ENCODE results near the gene TMEM79.

The TMEM79 gene

DNA sequence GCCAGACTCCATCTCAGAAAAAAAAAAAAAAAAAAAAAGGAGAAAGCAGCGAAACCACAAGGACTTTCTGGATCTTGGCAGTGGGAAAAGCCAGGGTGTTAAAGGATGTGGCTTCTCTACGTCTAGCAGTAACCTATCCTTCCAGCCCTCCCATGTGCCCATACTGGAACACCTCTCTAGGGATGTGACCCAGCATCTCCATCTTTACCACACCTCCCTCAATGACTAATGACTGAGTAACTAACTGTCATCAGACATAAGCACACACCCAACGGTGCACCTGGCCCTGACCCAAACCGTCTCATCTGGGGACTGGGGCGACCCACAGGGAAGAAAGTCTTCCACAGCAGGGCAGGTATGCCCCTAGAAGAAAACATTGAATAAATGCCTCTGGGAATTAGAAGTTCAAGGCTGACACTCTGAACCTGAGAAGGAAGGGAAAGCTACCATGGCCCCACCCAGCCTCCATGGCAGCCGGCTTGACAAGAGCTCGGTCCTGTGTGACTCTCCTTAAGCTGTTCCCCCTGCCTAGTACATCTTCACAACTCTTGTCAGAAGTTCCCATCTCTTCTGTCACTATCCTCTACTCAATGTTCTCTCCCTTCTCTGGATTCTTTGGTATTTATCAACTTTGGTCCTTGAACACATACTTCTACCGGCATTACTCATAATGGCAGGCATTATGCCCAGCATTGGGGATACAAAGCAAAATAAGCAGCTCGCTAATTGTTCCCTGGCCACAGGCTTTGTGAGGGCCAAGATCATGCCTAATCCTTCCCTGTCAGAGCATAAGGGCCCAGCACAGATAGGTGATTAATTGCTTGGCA lies 21.5 kb upstream of the TMEM79 start:
- DNase-seq (ENCODE audit: low read depth in 2 of 2, low spot score in 1 of 2), result no peak

GRCh38 chr1:156263288-156263655 lies 20.9 kb upstream of the TMEM79 start:
- no peak for DNase-seq (ENCODE audit: low read depth in 2 of 2, low spot score in 1 of 2)

DNA sequence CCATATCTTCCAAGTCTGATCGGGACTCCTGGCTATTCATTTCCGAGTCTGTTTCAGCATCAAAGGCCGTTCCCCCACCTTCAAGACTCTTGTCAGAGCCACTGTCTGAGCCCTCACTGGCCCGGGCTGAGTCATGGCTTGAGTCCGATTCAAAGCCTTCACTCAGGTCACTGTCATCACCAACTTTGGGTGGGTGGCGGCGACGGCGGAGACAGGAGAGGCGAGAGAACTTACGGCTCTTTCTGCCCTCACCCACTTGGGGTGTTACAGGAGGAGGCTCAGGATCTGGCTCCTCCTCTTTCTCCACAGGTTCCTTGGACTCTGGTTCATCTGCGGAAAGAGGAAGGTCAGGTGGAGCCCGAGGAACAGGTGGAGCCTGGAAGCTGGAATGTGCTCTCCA lies 18.1 kb upstream of the TMEM79 start:
- no peak for DNase-seq (ENCODE audit: low read depth in 2 of 2, low spot score in 1 of 2)

- no peak for DNase-seq (ENCODE audit: low read depth in 2 of 2, low spot score in 1 of 2)
These were observed 15.8 kb upstream of the TMEM79 start for GRCh38 chr1:156268336-156268735.

DNA sequence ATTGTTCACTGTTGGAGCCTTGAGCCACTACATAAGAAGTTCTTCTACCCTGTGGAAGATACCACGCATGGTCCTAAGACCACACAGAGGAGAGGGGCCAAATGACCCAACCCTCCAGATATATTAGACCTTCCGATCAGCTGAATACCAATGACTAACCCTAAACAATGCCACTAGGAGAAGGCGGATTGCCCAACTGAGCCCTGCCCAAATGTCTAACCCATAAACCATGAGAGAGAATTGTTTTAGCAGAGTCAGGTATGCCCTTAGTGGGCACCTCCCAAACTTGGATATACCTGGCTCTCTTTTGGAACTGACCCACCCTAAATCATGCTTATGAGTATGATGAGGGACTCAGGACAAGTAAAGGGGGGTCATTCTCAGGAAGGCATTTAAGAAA lies 13.8 kb upstream of the TMEM79 start:
- no peak for DNase-seq (ENCODE audit: low read depth in 2 of 2, low spot score in 1 of 2)

GRCh38 chr1:156276532-156276931 lies 7.6 kb upstream of the TMEM79 start:
- no peak for DNase-seq (ENCODE audit: low read depth in 2 of 2, low spot score in 1 of 2)

DNA sequence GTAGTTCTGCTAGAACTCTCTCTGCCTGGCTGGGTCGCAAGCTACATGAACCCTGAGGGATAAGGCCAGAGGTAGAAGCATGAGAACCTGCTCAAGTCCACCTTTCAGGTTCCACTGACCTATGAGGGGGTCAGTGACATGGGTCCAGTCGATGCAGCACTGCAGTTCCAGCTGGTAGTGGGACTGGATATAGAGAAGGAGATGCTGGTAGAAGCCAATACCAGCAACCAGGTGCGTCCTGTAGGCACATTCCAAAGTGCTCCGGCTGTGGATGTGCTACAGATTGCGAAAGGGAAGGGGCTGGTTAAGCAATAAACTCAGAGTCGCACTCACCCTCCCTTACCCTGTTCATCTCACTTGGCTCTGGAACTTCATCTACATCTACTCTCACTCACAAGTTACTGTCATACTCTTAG lies 7.2 kb upstream of the TMEM79 start:
- DNase-seq (ENCODE audit: low read depth in 2 of 2, low spot score in 1 of 2), result no peak

- DNase-seq (ENCODE audit: low read depth in 2 of 2, low spot score in 1 of 2), result no peak
These were observed 4.3 kb upstream of the TMEM79 start for GRCh38 chr1:156279837-156280236.

- no peak for DNase-seq (ENCODE audit: low read depth in 2 of 2, low spot score in 1 of 2)
These were observed 2.8 kb upstream of the TMEM79 start for GRCh38 chr1:156281281-156281680.

DNA sequence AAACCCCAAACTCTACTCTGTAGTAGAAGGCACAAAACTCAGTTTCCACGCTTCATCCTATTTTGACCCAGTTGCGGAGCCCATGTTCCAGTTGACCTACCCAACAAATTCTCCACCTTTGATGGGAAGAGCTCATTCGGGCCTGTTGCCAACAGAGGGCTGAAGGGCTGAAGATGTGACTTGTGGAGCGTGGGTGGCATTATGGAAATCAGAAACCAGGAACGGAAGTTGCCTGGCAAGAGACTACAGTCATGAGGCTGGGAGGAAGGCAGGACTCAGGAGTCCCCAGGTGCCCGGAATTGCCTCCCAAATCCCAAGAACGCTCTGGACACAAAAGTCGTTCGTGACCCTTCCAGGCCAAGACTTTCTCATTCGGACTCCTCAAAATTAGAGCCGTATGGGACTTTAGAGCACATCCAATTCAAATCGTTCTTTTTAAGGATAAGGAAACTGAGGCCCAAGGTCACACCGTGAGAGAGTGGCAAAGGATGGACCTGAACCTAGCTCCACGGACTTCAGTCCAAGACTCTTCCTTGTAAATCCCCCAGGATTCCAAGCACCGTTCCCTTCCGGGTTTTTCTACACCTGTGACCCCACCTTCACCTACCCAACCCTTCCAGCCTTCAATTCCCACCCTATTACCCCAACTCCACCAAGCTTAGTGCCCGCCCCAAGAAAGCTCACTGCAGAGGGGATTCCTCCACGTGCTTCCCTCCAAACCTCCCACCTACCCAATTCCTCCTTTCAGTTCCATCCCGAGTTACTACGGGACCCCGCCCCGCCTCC lies 2.2 kb upstream of the TMEM79 start:
- no peak for DNase-seq (ENCODE audit: low read depth in 2 of 2, low spot score in 1 of 2)

GRCh38 chr1:156282479-156283222 lies 1.5 kb upstream of the TMEM79 start, which contains the start of gene SMG5:
Gene SMG5 (minus strand): TSS chr1:156282825. CDS start chr1:156282680, 145 bp downstream.
- peak; percentile 79 to 87 for DNase-seq (ENCODE audit: low read depth in 2 of 2, low spot score in 1 of 2)

- no peak for DNase-seq (ENCODE audit: low read depth in 2 of 2, low spot score in 1 of 2)
These were observed 604 bp upstream of the TMEM79 start for GRCh38 chr1:156283521-156283920.

DNA sequence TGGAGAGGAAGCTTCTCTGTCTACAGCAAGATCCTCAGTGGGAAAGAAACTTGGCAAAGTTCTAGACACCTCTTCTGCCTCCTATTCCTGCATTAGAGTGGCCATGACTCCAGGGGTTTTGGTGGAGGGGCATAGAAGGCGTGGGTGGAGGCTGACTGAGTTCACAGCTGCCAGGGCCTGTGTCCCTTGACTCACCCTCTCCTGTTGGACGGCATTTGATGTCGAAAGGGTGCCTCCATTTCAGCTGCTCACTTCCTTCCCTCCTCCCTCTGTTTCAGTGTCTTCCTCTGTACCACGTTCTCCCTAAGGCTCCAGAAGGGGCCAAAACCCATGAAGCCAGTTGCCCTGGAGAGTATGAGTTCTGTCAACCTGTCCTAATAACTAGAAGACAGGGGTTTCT lies 632 bp downstream of the TMEM79 start:
- DNase-seq (ENCODE audit: low read depth in 2 of 2, low spot score in 1 of 2), result no peak

DNA sequence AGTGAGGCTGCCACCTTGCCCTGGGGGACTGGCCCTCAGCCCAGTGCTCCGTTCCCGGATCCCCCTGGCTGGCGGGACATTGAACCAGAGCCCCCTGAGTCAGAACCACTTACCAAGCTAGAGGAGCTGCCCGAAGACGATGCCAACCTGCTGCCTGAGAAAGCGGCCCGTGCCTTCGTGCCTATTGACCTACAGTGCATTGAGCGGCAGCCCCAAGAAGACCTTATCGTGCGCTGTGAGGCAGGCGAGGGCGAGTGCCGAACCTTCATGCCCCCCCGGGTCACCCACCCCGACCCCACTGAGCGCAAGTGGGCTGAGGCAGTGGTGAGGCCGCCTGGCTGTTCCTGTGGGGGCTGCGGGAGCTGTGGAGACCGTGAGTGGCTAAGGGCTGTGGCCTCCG lies 1.3 kb downstream of the TMEM79 start:
- DNase-seq (ENCODE audit: low read depth in 2 of 2, low spot score in 1 of 2), result no peak

- no peak for DNase-seq (ENCODE audit: low read depth in 2 of 2, low spot score in 1 of 2)
These were observed 1.9 kb downstream of the TMEM79 start for GRCh38 chr1:156286061-156286460.

DNA sequence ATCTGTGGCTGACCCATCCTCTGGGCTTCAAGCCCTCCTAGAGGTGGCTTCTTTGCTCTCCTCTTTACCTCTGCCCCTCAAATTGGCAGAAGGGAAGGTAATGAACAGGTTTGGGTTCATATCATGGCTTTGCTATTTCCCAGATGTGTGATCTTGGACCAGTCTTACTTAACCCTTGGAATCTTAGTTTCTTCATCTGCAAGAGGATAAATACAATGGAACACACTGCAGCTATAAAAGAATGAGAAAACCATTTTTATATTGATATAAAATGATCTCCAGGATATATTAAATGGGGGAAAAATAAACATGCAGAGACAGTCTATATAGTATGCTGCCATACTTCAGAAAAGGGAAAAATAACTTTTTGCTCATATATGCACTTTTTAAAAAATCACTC lies 5.7 kb downstream of the TMEM79 start:
- no peak for DNase-seq (ENCODE audit: low read depth in 2 of 2, low spot score in 1 of 2)

- DNase-seq (ENCODE audit: low read depth in 2 of 2, low spot score in 1 of 2), result no peak
These were observed 7.3 kb downstream of the TMEM79 start for GRCh38 chr1:156291226-156292061.

- DNase-seq (ENCODE audit: low read depth in 2 of 2, low spot score in 1 of 2), result no peak
These were observed 8.9 kb downstream of the TMEM79 start for GRCh38 chr1:156293098-156293434.

DNA sequence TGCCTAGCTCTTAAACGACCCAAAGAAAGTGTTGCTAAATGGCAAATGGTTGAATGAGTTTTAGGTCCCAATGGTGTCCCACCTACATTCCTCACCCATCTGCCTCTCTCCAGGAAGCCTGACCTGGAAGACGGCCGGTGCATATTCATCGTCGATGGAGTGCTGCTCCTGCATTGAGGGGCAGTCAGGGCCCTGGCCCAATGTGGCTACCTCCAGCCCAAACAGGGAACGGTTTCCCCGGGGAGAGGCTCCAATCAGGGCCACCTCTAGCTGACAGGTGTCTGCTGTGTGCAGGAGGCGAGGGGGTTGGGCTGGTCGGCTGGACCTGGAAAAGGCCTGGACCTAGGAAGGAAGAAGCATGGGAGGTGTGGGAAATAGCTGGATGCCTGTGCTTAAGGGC lies 9.8 kb downstream of the TMEM79 start:
- no peak for DNase-seq (ENCODE audit: low read depth in 2 of 2, low spot score in 1 of 2)

DNA sequence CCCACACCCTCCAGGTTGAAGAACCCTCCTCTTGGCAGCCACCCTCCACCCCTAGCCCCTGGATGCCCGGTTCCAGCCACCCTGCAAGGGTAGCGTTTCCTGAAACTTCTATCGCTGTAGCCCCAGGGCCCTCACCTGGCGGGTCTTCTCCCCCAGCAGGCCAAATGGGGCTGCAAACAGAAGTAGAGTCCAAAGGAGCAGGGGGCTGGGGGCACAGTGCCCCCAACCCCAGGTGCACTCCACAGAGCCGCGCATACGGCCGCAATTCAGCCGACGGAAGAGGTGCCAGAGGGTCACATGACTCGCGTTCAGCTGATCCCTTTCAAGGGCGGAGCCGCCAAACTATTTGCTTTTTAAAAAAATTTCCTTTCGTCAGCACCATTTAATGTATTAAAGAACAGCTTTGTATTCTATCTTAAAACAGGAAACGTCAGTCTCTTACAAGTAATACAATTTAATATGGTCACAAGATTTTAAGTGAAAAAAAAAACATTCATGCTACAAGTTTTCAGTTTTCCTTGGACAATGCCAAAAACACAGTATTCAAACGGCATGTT lies 11.3 kb downstream of the TMEM79 start, which contains the start of gene GLMP:
TSS of gene GLMP (minus strand) at position 289 of the 557 bp plus-strand sequence. CDS start at position 255, 34 bp downstream.
- DNase-seq (ENCODE audit: low read depth in 2 of 2, low spot score in 1 of 2), result no peak
